ENCODE data around the gene DCP1A.

- no peak for TF ChIP-seq CTCF (conservative IDR thresholded peaks at IDR 0.05; ENCODE audit: low read length)
- TF ChIP-seq EZH2phosphoT487 (IDR thresholded peaks at IDR 0.05; ENCODE audit: borderline replicate concordance, low read depth, low read length) = no peak
Measured at GRCh38 chr3:53287131-53287629, 60.2 kb downstream of the DCP1A start.

Data from OCI-LY7 (cell line).